Lower lobe of right lung (tissue), 2 donors: ENCODE results near the gene CTSA. TPM values are rescaled to one million over a fixed set of nuclear protein-coding genes. Genes with fewer than 3 reads are reported as not detected.

Experiments used
- ATAC-seq, 2 donors: fragments of 200-7000 bp; cut with Tn5 transposase; one replicate each; pipeline ENCODE4 v1.9.1; 2020 to 2022; ENCODE audit warnings: mild to moderate bottlenecking in 2 of 2, moderate library complexity in 2 of 2
- DNase-seq: peaks from one replicate; pipeline ENCODE4 v3.0.0-alpha.2; 2020
- H3K27ac ChIP-seq: fragments of 200-600 bp; one replicate; pipeline ENCODE4 v1.8.0; 2022
- H3K27me3 ChIP-seq: fragments of 200-600 bp; one replicate; pipeline ENCODE4 v1.8.0; 2022; ENCODE audit warnings: low read depth
- H3K36me3 ChIP-seq: fragments of 200-600 bp; one replicate; pipeline ENCODE4 v1.8.0; 2022; ENCODE audit warnings: mild to moderate bottlenecking
- H3K4me1 ChIP-seq: fragments of 200-600 bp; one replicate; pipeline ENCODE4 v1.8.0; 2022
- H3K4me3 ChIP-seq: fragments of 200-600 bp; one replicate; pipeline ENCODE4 v1.8.0; 2022; ENCODE audit warnings: mild to moderate bottlenecking
- H3K9me3 ChIP-seq: fragments of 200-600 bp; one replicate; pipeline ENCODE4 v1.8.0; 2022
- intact Hi-C: fragments of 100-400 bp; cut with DNase I; formaldehyde crosslinking; loops from one replicate; pipeline ENCODE4 v1.11.0; 2022
- total RNA-seq: library from RNA; stranded (reverse); fragmentation: NEBNext Ultra II Directional; extraction: Animal tissue kit (Norgen Biotek cat#: 25700); gene quantifications from one replicate; pipeline ENCODE4 v1.2.1, GENCODE V29; 2021
- TF ChIP-seq, protein P1 (sequence below): fragments of 200-600 bp; IDR thresholded peaks from one replicate; pipeline ENCODE4 v1.8.0; 2022; ENCODE audit warnings: antibody characterized with exemption, mild to moderate bottlenecking
- donor health status: DM: no; HTN: yes; CAD: no; lungs with severe emphysema.

The CTSA gene
- total RNA-seq, 1 donor from 2014 or later, result 185 TPM

- H3K4me3 ChIP-seq, result no peak overlapping the region
- TF ChIP-seq, protein P1, sequence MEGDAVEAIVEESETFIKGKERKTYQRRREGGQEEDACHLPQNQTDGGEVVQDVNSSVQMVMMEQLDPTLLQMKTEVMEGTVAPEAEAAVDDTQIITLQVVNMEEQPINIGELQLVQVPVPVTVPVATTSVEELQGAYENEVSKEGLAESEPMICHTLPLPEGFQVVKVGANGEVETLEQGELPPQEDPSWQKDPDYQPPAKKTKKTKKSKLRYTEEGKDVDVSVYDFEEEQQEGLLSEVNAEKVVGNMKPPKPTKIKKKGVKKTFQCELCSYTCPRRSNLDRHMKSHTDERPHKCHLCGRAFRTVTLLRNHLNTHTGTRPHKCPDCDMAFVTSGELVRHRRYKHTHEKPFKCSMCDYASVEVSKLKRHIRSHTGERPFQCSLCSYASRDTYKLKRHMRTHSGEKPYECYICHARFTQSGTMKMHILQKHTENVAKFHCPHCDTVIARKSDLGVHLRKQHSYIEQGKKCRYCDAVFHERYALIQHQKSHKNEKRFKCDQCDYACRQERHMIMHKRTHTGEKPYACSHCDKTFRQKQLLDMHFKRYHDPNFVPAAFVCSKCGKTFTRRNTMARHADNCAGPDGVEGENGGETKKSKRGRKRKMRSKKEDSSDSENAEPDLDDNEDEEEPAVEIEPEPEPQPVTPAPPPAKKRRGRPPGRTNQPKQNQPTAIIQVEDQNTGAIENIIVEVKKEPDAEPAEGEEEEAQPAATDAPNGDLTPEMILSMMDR, result no peak
- no peaks in the 10 kb centered on the region for H3K9me3 ChIP-seq
- H3K27ac ChIP-seq, result no peak overlapping the region
- H3K4me1 ChIP-seq, result no peaks in the 10 kb centered on the region
- H3K36me3 ChIP-seq, result peaks cover 77% of the 10 kb centered on the region
- no peaks in the 10 kb centered on the region for H3K27me3 ChIP-seq
- intact Hi-C loops, result no loop called here
- DNase-seq (no peak), ATAC-seq (no peak)
These were observed 42.7 kb upstream of the CTSA start for GRCh38 chr20:45848421-45848820.

GRCh38 chr20:45848969-45849582 lies 42.1 kb upstream of the CTSA start:
- H3K36me3 ChIP-seq, result peaks cover 70% of the 10 kb centered on the region
- no peak for ATAC-seq
- intact Hi-C loops, result no loop called here

GRCh38 chr20:45850238-45850637 lies 40.9 kb upstream of the CTSA start:
- Histone ChIP-seq H3K27ac (no peak overlapping the region), H3K4me3 (no peak overlapping the region), H3K36me3 (peaks cover 66% of the 10 kb centered on the region), H3K9me3 (no peaks in the 10 kb centered on the region), H3K27me3 (no peaks in the 10 kb centered on the region), H3K4me1 (peaks cover 3% of the 10 kb centered on the region)
- TF ChIP-seq, protein P1, result no peak
- no peak for ATAC-seq
- intact Hi-C loops, result no loop called here
- DNase-seq, result no peak

More at GRCh38 chr20:45848969-45849582, 42.1 kb upstream of the CTSA start:
- no peaks in the 10 kb centered on the region for H3K27me3 ChIP-seq
- TF ChIP-seq, protein P1, result no peak
- DNase-seq, result no peak
- H3K27ac ChIP-seq, result no peak overlapping the region
- H3K9me3 ChIP-seq, result no peaks in the 10 kb centered on the region
- H3K4me3 ChIP-seq, result no peak overlapping the region
- H3K4me1 ChIP-seq, result no peaks in the 10 kb centered on the region

DNA sequence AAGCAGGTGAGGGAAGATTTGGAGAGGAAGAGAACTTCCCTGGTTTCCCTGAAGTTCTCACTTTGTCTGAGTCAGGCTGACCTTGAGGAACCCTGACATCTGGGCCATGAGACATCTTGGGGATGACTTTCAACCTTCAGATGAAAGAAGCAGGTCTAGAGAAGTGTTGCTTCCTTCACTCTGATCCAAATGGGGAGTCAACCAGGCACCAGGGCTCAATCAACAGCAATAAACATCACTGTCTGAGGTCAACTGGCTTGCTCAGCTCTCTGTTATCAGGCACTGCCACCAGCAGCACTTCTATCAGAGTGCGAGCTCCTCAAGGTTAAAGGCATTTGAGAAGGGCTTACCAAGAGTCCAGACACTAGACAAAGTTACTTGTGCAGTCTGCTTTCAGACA lies 40.2 kb upstream of the CTSA start:
- peaks cover 59% of the 10 kb centered on the region for H3K36me3 ChIP-seq
- no peak overlapping the region for H3K4me3 ChIP-seq
- intact Hi-C loops, result no loop called here
- ATAC-seq (no peak), DNase-seq (no peak)
- TF ChIP-seq, protein P1, result no peak
- peaks cover 10% of the 10 kb centered on the region for H3K4me1 ChIP-seq
- H3K27ac ChIP-seq, result no peak overlapping the region
- no peaks in the 10 kb centered on the region for H3K27me3 ChIP-seq
- no peaks in the 10 kb centered on the region for H3K9me3 ChIP-seq

GRCh38 chr20:45851501-45851900 lies 39.6 kb upstream of the CTSA start:
- Histone ChIP-seq H3K4me1 (peaks cover 16% of the 10 kb centered on the region), H3K4me3 (no peak overlapping the region)
- ATAC-seq, result no peak

More at GRCh38 chr20:45851501-45851900, 39.6 kb upstream of the CTSA start:
- Histone ChIP-seq H3K9me3 (no peaks in the 10 kb centered on the region), H3K27ac (no peak overlapping the region), H3K36me3 (peaks cover 53% of the 10 kb centered on the region), H3K27me3 (no peaks in the 10 kb centered on the region)
- intact Hi-C loops, result no loop called here
- TF ChIP-seq, protein P1, result no peak
- DNase-seq, result no peak
